Embryonic facial prominence (tissue), 1 donor: ENCODE measurements around the gene IQSEC3.
"Not testable (repeated sequence)": the region's sequence is repeated elsewhere in the genome, so short reads cannot be mapped to it uniquely, and the experiment has no call there.

ENCODE experiments used
- DNase-seq: peaks from one replicate; pipeline ENCODE4 v3.0.0-alpha.2; 2016; ENCODE audit errors: extremely low spot score

Gene IQSEC3

GRCh38 chr12:214003-214741 is 147.6 kb downstream of the IQSEC3 start, which contains the start of gene SLC6A12:
Gene SLC6A12, minus strand, starts transcription at chr12:214157. Its CDS starts 4,171 bp downstream, at chr12:209986.
- no peak for DNase-seq

- no peak for DNase-seq
Observed at GRCh38 chr12:215116-215515, 148.5 kb downstream of the IQSEC3 start.

- not testable (repeated sequence) for DNase-seq
Observed at GRCh38 chr12:217029-217428, 150.5 kb downstream of the IQSEC3 start.

- DNase-seq: no peak
Observed at GRCh38 chr12:218221-218620, 151.7 kb downstream of the IQSEC3 start.

DNA sequence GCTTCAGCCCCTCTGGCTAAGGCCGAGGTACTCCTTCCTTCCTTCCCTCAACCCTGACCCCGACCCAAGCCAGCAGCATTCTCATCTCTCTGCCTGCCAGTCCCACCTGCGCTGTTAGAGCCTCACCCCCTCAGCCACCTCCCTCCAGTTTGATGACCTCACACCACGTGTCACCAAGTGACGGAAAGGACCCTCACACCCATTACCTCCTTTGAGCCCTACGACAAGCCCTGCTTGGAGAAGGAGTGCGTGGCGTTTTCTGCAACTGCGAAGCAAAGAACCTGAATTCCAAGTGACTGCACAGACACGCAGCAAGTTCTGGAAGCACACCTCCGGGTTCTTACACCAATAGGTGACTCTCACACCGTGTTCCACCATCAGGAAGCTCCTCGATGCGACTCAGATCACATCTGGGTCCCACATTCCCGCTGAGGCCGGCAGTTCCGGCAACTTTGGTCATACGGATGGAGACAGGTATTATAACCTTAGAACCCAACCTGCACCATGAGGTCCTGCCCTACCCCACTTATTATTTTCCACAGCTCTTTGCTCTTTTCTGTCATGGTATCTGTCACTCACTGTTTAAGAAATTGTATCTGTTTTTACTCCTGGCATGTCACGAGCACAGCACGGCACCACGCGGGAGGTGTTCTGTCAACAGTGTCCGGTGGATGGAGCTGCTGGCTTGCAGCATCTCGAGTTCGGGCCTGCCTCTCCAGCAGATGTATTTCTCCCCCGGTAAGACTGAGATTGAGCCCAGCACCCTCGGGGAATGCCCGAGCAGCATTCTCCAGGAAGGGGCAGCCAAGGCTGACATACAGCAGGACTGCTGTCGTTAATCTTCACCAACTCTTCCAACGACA is 152.4 kb downstream of the IQSEC3 start:
- no peak for DNase-seq

DNA sequence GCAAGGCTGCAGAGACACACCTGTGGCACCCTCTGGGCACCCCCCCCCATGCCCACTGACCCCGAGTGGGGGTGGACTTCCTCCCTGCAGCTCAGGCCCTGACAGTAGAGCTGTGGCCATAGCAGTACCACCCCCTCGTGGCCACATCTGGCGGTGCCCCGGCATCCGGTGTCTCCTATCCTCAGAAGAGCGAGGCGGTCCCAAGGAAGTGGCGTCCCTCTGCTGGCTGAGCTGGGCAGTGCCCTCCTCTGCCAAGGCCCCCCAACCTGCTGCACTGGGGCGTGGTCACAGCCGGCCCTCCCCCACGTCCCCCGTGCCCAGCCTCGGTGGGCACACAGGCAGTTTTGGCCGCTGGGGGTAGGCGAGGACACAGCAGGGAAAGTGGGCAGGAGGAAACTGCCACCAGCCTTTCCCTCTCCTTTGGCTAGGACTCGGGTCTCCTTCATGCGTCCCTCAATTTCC is 153.4 kb downstream of the IQSEC3 start:
- no peak for DNase-seq

GRCh38 chr12:220491-220890 is 153.9 kb downstream of the IQSEC3 start:
- DNase-seq: no peak

GRCh38 chr12:220946-221550 is 154.5 kb downstream of the IQSEC3 start:
- DNase-seq: no peak

- no peak for DNase-seq
Observed at GRCh38 chr12:221736-222135, 155.2 kb downstream of the IQSEC3 start.

DNA sequence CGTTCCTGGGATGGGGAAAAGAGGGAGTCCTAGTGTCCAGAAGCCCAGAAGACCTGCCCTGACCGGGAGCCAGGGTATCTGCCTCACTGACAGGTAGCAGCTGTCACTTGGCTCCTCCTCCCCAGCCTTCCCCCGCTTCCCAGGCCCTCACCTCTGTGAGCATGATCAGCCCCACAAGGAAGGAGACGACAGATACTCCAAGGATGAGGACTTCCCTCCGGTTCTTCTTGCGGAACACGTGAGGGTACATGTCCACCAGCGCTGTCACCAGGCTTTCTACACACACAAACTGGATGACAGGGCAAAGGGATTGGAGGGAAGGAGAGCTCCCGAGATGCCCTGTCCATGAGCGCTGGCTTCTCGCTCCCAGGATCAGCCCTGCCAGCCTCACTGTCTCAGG is 157.3 kb downstream of the IQSEC3 start:
- DNase-seq: no peak

DNA sequence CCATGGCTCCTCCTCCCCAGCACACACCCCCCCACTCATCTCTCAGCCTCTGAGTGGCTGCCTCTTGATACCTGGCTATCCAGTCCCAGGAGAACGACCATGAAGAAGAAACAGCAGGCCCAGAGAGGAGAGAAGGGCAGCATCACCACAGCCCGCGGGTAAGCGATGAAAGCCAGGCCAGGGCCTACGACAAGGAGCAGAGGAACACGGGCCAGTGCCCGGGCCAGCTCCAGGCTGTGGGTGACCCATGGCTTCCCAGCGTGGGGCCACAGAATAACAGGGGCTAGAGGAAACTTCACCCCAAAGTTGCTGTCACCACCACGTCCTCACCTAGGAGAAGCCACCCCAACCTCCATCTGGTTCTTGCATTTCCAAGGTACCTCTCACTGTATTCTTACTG is 157.8 kb downstream of the IQSEC3 start:
- DNase-seq: no peak

- no peak for DNase-seq
Observed at GRCh38 chr12:225012-225411, 158.4 kb downstream of the IQSEC3 start.

- DNase-seq: no peak
Observed at GRCh38 chr12:226401-226800, 159.8 kb downstream of the IQSEC3 start.

GRCh38 chr12:227286-227915 is 160.8 kb downstream of the IQSEC3 start:
- DNase-seq: no peak
